ENCODE data around the gene R3HDM4.
"Not testable (repeated sequence)": the region's sequence is repeated elsewhere in the genome, so short reads cannot be mapped to it uniquely, and the experiment has no call there.

R3HDM4 gene

DNA sequence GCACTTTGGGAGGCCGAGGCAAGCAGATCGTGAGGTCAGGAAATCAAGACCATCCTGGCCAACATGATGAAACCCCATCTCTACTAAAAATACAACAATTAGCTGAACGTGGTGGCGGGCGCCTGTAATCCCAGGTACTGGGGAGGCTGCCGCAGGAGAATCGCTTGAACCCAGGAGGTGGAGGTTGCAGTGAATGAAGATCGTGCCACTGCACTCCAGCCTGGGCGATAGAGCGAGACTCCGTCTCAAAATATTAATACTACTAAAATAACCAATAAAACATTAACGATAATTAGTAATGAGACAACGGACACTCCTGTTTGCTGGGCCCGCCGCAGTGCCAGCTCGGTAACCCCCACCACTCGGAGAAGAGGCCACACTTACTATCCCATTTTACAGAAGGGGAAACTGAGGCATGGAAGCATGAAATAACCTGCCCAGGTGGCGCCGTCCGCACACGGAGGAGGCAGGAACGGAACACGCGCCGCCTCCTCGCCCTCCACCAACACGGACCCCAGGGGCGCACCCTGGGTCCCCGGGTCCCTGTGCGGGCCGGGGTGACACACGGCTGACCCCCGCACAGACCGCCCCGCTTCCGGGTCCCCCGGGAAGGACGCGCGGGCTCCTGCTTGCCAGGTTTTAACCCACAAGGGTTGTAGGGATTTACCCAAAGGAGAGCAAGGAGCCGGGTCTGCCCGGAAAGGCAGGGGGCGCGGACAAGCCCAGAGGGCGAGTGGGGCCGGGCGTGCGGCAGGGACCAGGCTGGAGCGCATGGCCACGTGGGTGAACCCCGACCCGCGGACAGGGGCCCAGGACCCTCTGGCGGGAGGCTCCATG is 1.6 kb downstream of the R3HDM4 start:
- DNase-seq: no peak

DNA sequence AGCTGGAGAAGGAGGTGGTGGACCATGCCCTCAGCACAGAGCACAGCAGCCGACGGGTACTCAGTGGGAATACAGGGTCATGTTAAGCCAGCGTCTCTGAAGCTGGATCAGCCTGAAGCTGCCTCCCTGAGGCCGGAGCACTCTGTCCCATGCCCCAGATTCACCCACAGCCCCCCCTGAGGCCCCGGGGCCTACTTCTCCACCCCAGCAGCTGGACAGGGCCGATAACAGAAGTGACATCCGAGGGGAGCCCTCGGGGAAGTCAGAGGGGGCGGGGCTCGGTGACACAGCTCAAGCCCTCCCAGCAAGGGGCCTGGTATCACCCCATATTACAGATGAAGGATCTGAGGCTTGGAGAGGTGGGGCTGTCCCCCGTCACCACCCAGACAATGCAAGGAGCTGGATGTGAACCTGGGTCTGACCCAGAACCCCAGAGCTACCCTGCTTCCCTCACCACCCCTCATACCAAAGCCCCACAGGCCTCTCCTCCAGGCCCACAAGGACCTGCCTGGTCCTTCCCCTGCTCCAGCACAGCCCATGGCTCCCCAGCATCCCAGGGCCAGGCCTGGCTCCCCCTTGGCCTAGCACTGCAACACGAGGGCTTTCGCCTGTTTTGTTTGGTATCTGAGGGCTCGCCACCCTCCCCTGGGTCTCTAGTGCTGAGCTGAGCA is 5.7 kb downstream of the R3HDM4 start:
- no peak for DNase-seq

DNA sequence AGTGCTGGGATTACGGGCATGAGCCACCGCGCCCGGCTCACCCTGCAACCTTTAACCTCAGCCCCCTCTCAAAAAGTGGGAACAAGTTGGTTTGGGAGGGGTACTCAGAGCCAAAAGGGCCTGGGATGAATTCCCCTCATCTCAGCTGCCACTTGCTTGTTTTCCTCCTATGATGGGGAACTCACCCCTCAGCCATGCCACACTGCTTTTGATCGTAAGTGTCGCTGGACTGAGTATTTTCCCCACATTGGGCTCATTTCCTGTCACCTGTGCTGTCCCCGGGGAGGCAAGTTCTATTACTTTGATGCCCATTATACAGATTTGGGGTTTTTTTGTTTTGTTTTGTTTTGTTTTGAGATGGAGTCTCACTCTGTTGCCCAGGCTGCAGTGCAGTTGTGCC is 6.5 kb downstream of the R3HDM4 start:
- no peak for DNase-seq

DNA sequence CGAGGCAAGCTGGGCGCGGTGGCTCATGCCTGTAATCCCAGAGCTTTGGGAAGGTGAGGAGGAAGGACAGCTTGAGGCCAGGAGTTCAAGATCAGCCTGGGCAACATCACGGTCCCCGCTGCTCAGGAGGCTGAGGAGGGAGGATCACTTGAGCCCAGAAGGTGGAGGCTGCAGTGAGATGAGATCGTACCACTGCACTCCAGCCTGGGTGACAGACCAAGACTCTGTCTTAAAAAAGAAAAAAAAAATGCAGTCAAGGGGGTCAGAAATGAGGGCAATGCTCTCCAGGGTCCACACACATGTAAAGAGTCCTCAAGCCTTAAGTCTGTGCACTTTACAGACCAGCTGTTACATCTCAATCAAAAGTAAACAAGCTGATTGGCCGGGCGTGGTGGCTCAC is 8.5 kb downstream of the R3HDM4 start:
- no peak for DNase-seq

DNA sequence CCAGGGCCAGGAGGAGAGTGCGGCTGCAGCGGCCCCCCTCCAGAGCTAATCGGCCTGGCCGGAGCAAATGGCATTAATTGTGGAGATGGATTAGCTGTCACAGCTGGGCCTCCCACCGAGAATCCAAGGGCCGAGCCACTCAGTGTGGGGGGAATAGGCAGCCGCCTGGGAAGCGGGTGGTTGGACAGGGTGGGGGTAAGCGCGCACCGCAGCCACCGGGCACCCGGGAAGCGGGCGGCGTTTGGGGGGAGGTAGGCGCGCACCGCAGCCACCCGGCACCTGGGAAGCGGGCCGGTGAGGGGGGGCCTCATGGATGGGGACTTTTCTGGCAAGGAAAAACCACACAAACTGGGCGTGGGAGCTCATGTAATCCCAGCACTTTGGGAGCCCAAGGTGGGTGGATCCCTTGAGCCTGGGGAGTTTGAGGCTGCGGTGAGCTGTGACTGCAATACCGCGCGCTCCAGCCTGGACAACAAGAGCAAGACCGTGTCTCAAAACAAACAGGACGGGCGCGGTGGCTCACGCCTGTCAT is 9.7 kb downstream of the R3HDM4 start:
- no peak for DNase-seq

DNA sequence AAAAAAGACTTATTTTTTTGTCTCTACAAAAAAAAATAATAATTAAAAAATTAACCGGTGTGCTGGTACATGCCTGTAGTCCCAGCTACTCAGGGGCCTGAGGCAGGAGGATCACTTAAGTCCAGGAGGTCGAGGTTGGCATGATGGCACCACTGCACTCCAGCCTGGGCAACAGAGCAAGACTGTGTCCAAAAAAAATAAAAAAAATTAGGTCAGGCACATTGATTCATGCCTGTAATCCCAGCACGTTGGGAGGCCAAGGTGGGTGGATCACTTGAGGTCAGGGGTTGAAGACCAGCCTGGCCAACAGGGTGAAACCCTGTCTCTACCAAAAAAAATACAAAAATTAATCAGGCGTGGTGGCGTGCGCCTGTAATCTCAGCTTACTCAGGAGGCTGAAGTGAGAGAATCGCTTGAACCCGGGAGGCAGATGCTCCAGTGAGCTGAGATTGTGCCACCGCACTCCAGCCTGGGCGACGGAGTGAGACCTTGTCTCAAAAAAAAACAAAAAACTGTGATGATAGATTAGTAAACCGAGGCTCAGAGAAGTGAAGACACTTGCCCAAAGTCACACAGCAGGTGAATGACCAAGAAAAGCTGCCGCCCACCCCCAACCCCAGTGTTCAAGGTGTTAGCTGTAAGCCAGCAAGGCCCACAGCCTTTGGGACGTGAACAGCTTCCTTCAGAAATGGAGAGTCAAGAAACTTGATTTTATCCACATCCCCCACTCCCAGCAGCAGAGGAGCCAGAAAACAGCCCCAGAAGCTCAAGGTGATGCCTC is 10.4 kb downstream of the R3HDM4 start:
- DNase-seq: no peak

DNA sequence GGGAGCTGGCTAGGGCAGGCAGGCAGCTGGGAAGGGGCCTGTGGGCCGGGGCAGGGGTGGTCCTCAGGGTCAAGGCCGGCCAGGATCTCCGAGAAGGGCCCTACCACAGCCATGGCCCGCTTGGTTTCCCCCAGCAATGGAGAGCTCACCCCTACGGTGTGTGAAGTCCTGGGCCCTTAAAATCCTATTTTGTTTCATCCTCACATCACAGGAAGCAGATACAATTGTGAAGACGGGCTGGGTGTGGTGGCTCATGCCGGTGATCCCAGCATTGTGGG is 11.0 kb downstream of the R3HDM4 start:
- no peak for DNase-seq

DNA sequence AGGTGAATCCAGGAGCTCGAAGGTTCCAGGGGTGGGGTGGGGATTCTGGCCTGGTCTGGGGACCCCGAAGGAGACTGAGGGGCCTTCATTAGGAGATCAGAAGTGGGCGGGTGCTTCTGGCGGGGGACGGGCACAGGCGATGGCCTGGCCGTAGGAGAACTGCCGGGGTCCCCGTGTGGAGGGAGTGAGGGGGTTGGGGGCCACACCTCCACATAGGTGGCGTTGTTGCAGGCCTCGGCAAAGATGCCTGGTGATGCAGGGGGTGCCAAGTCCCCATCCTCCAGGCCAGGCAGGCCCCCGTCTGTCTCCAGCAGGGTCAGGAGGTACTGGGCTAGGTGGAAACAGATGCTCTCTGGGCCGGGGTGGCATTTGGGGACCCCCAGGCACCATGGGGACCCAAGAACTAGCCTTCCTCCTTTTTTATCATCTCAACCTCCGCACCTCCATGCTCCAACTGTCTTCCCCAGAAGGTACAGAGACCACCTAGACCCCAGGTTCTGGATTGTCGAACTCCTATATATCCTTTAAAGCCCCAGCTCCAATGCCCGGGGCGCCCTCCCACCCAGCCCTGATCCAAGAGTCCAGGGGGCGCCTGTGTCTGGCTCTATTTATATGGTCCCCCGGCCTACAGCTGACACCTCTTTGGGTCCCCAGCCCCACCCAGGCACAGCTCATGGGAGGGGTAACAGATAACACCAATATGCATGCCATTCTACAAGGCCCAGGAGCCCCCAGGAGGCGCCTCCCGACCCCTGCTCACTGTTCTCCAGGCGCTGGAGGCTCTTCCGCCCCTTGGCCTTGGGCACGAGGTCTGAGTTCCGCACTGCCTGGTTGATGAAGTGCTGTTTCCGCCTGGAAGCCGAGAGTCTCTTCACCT is 11.6 kb downstream of the R3HDM4 start:
- no peak for DNase-seq

DNA sequence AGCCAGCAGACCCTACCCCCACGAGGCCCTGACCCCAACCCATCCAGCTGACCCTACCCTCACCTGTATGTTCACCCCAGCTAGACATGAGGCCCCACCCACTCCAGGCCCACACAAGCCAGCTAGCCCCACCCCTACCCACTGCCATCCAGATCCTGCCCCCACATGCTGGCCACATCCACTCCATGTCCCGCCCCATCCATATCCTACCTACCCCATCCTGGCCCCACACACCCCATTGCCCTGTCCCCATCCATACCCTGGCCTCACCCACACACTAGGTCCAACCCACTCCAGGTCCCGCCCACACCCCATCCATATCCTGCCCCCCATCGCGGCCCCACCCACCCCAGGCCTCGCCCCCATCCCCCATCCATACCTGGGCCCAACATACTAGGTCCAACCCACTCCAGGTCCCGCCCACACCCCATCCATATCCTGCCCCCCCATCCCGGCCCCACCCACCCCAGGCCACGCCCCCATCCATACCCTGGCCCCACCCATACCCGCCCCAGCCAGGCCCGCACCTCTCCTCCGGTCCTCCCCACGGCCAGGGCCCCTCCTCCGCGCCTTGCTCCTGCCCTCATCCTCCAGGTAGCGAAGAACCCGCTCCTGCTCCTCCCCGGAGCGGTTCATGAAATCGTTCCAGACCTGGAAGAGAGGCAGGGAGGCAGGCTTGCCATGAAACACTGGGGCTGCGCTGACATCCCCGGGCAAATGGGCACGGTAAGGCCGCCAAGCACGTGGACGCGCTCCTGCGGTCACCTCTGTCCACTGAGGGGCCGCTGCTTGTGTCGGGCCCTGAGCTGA is 12.5 kb downstream of the R3HDM4 start:
- DNase-seq: no peak

DNA sequence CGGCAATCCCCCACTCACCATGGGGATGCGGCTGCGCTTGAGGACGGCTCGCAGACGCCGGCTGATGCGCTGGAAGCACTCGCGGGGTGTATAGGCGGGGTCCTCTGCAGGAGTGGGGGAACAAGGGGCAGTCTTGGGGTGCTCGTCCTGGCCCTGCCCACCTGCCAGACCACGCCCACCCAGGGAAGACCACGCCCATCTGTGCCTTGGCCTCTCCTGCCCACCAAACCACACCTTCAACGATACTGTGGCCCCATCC is 13.0 kb downstream of the R3HDM4 start:
- DNase-seq: no peak

DNA sequence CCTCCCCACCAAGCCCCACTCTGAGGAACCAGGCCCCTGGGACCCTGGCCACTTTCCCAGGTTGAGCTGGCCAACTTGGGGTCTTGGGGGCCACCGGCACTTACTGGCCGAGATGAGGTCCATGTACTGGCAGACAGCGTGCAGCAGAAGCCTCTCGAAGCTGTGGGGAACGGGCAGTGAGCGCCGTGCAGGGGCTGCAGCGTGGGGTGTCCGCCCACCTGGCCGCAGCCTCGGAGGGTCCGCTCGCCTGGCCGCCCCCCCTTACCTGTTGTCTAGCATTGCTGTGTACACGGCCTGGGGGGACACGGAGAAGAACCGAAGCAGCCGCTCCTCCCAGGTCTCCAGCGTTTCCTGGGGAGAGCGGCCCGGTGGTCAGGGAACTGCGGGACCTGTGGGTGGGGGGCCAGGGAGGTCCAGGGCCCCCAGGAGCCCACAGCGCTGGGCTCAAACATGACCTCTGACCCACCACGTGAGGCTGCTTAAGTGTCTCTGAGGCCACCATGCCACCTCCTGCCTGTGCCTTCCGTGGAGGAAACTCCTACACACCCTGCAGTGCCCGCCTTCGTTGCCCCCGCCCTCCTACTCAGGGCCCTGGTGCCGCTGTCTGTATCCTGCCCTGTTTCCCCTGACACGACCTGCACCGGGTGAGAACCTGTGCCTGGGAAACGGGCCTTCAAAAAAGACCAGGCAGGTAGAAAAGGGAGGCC is 13.5 kb downstream of the R3HDM4 start:
- DNase-seq: no peak

DNA sequence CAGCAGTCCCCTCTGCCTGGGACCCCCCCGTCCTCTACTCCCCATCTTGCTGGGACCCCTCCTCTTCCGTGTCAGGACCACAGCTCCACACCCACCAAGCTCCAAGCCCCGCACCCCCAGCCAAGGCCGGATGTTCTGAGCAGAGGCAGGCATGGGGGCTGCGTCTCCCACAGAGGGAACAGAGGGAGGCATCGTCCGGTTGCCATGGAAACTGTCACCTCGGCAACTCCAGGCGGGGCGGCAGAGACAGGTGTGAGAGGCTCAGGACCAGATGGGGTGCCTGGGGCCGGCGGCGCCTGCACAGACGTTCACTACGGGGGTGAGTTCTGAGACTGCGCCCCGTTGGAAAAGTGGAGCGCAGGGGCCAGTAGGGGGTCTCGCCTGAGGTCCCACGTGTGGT is 14.4 kb downstream of the R3HDM4 start:
- DNase-seq: no peak

DNA sequence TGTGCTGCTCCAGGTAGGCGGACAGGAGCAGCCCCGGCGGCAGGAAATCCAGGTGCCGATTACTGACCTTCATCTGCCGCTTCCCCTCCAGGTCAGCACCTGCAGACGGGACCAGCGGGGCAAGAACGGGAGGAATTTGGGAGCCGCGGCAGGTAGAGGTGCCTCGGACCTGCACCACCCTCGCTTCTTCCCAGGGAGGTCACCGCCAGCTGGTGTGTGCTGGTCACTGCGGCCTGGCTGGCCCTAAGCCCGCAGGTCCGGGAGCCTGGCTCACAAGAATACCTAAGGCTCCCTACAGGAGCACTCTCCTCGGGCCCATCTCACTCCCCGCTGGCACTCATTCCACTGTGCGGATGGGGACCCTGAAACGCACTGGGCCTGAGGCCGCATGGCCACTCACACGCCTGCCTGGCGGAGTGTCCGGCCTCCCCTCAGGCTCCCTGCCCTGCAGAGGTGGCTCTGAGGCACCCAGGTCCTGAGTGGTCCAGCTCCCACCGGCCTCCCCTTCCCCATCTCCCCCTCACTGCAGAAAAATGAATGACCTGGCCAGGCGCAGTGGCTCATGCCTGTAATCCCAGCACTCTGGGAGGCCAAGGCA is 15.5 kb downstream of the R3HDM4 start:
- no peak for DNase-seq

DNA sequence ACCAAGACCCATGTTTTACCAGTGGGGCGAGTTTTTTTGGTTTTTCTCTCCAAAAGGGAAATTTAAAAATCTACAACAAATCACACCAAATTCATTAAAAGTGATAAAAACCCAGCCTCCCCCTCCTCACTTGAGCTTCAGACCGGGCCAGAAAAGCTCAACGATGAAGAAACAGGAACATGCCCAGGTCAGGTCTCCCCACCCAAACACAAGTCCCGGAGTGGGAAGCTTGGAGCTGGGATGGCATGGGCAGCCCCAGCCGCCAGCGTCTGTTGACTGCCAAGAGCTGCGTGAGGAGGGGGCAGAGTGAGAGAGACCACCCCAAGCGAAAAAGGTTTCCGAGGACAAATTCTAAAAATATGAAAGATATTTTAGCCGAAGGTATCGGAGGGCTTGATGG is 16.0 kb downstream of the R3HDM4 start:
- no peak for DNase-seq

DNA sequence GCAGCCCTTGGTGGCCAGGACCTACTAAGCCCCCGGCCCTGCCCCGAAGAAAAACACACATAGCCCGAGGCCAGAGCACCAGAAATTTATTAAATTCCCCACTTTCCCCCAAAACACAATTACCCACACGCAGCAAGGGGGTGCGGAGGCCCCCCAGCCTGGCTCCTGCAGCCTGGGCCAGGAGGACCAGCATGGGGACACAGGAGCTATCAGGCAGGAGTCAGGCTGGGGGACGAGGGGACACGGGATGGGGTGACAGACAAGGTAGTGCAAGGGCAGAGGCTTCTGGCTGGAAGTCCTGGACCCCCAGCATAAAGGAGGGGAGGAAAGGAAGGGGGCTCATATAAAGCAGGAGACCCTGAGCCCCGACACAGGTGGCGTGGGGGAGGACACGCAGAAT is 16.6 kb downstream of the R3HDM4 start:
- DNase-seq: no peak

DNA sequence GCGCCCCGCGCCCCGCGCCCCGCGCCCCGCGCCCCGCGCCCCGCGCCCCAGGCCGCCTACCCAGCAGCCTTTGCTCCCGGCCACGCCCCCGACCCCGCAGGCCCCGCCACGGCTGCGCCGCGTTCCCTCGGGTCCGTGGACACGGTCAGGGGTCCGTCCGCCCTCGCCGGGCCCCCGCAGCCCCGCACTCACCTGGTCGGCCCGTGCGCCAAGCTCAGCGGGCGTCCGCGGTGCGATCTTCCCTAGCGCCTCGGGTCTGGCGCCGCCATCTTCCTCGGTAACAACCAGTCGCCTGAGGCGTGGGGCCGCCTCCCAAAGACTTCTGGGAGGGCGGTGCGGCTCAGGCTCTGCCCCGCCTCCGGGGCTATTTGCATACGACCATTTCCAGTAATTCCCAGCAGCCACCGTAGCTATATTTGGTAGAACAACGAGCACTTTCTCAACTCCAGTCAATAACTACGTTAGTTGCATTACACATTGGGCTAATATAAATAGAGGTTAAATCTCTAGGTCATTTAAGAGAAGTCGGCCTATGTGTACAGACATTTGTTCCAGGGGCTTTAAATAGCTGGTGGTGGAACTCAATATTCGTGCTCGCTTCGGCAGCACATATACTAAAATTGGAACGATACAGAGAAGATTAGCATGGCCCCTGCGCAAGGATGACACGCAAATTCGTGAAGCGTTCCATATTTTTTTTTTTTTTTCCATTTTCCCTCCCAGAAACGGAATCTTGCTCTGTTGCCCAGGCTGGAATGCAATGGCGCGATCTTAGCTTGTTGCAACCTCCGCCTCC is 19.9 kb downstream of the R3HDM4 start, which contains the start of the genes MED16 and RNU6-9:
Gene MED16 (minus strand): TSS at position 294 of the 796 bp plus-strand sequence. CDS start 2,056 bp downstream, outside the sequence.
Gene RNU6-9 (plus strand): TSS at position 591 of the 796 bp plus-strand sequence.
- DNase-seq: peak; percentile 72

DNA sequence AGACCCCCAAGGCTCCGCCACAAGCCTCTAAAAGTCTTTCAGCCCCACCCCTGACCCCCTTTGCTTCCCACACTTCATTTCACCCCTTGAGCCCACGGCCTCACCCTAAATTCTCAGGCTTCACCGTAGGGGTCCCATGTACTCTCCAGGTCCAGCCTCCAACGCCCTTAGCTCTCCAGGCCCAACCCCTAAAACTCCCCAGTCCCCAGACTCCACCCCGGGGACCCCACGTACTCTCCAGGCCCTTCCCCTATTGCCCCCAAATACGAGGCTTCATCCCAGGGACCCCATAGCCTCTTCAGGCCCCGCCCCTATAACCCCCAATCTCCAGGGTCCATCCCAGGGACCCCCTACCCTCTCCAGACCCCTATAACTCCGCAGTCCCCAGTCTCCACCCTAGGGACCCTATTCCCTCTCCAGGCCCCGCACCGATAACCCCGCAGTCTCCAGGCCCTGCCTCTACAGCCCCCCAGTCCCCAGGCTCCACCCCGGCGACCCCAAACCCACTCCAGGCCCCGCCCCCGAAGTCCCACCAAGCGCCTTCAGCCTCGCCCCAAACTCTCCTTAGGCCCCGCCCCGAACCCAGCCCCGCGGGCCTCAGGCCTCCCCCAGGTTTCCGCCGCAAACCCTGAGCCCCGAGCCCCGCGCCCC is 20.7 kb downstream of the R3HDM4 start:
- no peak for DNase-seq

DNA sequence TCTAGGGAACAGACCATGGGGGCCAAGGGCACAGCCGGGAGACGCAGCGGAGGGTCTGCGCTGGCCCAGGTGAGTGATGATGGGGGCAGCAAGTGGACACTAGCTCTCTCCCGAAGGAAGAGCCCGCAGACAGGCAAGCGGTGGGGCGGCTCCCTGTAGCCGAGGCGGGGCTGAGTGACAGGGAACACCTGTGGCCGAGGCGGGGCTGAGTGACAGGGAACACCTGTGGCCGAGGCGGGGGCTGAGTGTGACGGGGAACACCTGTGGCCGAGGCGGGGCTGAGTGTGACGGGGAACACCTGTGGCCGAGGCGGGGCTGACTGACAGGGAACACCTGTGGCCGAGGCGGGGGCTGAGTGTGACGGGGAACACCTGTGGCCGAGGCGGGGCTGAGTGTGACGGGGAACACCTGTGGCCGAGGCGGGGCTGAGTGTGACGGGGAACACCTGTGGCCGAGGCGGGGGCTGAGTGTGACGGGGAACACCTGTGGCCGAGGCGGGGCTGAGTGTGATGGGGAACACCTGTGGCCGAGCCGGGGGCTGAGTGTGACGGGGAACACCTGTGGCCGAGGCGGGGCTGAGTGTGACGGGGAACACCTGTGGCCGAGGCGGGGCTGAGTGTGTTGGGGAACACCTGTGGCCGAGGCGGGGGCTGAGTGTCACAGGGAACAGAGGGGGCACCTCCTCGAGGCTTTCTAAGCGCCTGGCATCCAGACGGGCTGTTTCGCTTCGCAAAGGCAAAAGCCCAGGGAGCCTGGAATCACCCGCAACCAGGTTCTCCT is 21.4 kb downstream of the R3HDM4 start:
- not testable (repeated sequence) for DNase-seq

DNA sequence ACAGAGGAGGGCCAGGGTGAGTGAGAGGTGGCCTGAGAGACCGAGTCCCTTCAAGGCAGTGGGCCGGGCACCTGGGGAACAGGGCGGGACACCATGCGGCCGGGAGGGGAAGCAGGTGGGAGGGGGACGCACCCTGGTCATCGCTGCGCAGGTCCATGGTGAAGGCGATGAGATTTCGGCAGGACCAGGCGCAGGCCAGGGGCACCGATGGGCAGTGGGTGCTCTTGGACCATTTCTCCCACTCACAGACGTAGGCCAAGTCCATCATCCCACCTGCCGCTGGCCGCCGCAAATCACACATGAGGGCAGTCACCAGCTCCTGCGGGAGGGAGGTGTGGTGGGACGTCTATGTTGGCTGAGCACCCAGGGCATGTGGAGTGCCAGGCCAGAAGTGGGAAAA is 22.2 kb downstream of the R3HDM4 start:
- DNase-seq: no peak

Data from NCI-H2081 treated with DMSO at 0.1 percent for 48 hours (cell line).